MG63 (cell line): ENCODE results near the gene MIA2. TPM values are rescaled to one million over a fixed set of nuclear protein-coding genes. Genes with fewer than 3 reads are reported as not detected.

Experiments
- DNase-seq: peaks from one replicate; pipeline ENCODE4 v3.0.0-alpha.2; 2020
- H3K27me3 ChIP-seq: fragments of 250-450 bp; sonication (Bioruptor Pico); 2 replicates; pipeline ENCODE4 v1.5.1; 2020; ENCODE audit warnings: mild to moderate bottlenecking, moderate library complexity
- H3K36me3 ChIP-seq: fragments of 250-450 bp; sonication (Bioruptor Pico); 2 replicates; pipeline ENCODE4 v1.5.1; 2020; ENCODE audit warnings: mild to moderate bottlenecking, moderate library complexity
- H3K4me3 ChIP-seq: fragments of 250-450 bp; sonication (Bioruptor Pico); 2 replicates; pipeline ENCODE4 v1.5.1; 2020; ENCODE audit warnings: mild to moderate bottlenecking, moderate library complexity
- H3K9me3 ChIP-seq: fragments of 250-450 bp; sonication (Bioruptor Pico); 2 replicates; pipeline ENCODE4 v1.5.1; 2020; ENCODE audit warnings: mild to moderate bottlenecking, moderate library complexity
- total RNA-seq: library from RNA; depleted of rRNA; stranded (reverse); fragments of >200 nt; shearing (Covaris generic); gene quantifications from 2 replicates; pipeline ENCODE4 v1.2.3, GENCODE V29; 2014; ENCODE audit warnings: low replicate concordance; rRNA removed

Gene MIA2
- total RNA-seq, 1 experiment from 2014 or later = 6.3 TPM

GRCh38 chr14:39431416-39432178 is 197.9 kb downstream of the MIA2 start:
- H3K27me3 ChIP-seq = no peaks in the 10 kb centered on the region; the same call in 1 of the 2 replicates
- peak; percentile 17 for DNase-seq
- no peaks in the 10 kb centered on the region for H3K9me3 ChIP-seq
- H3K36me3 ChIP-seq = no peaks in the 10 kb centered on the region
- H3K4me3 ChIP-seq = peak overlapping the region; percentile 87

GRCh38 chr14:39432179-39432618 is 198.5 kb downstream of the MIA2 start, which contains the start of gene FBXO33:
Gene FBXO33 (minus strand): TSS chr14:39432433. CDS start chr14:39432162, 271 bp downstream.
- H3K27me3 ChIP-seq = no peaks in the 10 kb centered on the region; the same call in 1 of the 2 replicates

GRCh38 chr14:39432619-39433451 is 199.1 kb downstream of the MIA2 start:
- no peaks in the 10 kb centered on the region; the same call in 1 of the 2 replicates for H3K27me3 ChIP-seq
- H3K4me3 ChIP-seq = peak overlapping the region; percentile 87
- DNase-seq = peak; percentile 80
- no peaks in the 10 kb centered on the region for H3K36me3 ChIP-seq
- H3K9me3 ChIP-seq = no peaks in the 10 kb centered on the region

More at GRCh38 chr14:39432179-39432618, 198.5 kb downstream of the MIA2 start, which contains the start of gene FBXO33:
- no peaks in the 10 kb centered on the region for H3K36me3 ChIP-seq
- no peaks in the 10 kb centered on the region for H3K9me3 ChIP-seq
- DNase-seq = peak; percentile 92
- peak within 1 kb of the TSS; percentile 87 for H3K4me3 ChIP-seq

- no peaks in the 10 kb centered on the region; the same call in 1 of the 2 replicates for H3K27me3 ChIP-seq
- DNase-seq = no peak
- H3K4me3 ChIP-seq = peak overlapping the region; percentile 87
- H3K36me3 ChIP-seq = no peaks in the 10 kb centered on the region
- H3K9me3 ChIP-seq = no peaks in the 10 kb centered on the region
These were observed 199.7 kb downstream of the MIA2 start for GRCh38 chr14:39433452-39433813.

GRCh38 chr14:39434401-39434800 is 200.7 kb downstream of the MIA2 start:
- DNase-seq = no peak
- Histone ChIP-seq H3K36me3 (no peaks in the 10 kb centered on the region), H3K9me3 (no peaks in the 10 kb centered on the region), H3K4me3 (no peak overlapping the region), H3K27me3 (no peaks in the 10 kb centered on the region; the same call in 1 of the 2 replicates)

- no peak for DNase-seq
- no peak overlapping the region for H3K4me3 ChIP-seq
- no peaks in the 10 kb centered on the region for H3K9me3 ChIP-seq
- no peaks in the 10 kb centered on the region; the same call in 1 of the 2 replicates for H3K27me3 ChIP-seq
- no peaks in the 10 kb centered on the region for H3K36me3 ChIP-seq
These were observed 201.5 kb downstream of the MIA2 start for GRCh38 chr14:39435241-39435640.

Other genes starting within 250 kb of the MIA2 start
- gene SEC23A, start 130.7 kb upstream of the MIA2 start, total RNA-seq = 86.8 and 125 TPM in 2 replicates
- gene GEMIN2, start 119.6 kb upstream of the MIA2 start, total RNA-seq = 30.3 and 33.7 TPM in 2 replicates
- gene TRAPPC6B, start 63.6 kb upstream of the MIA2 start, total RNA-seq = 6.4 and 8.9 TPM in 2 replicates
- 8.2 and 22.9 TPM in 2 replicates for gene PNN, start 58.7 kb upstream of the MIA2 start, total RNA-seq
- gene FBXO33, start 198.5 kb downstream of the MIA2 start, total RNA-seq = 4.2 and 11.5 TPM in 2 replicates